Effector memory CD4-positive, alpha-beta T cell (primary cell): ENCODE data around the gene HELQ.
A peak's percentile ranks its signal among the peaks of the same experiment; 100 is the strongest.

Experiments
- DNase-seq, 3 donors: peaks; one replicate each; pipeline ENCODE4 v3.0.0-alpha.2; 2020
- H3K27ac ChIP-seq: 2 replicates; pipeline ENCODE4 v1.7.0; 2013; ENCODE audit warnings: mild to moderate bottlenecking, low read length, moderate library complexity; ENCODE audit not compliant: insufficient read depth, poor library complexity, severe bottlenecking
- H3K27me3 ChIP-seq: replicated peaks from 2 replicates; pipeline ENCODE4 v1.7.0; 2013; ENCODE audit warnings: mild to moderate bottlenecking, low read length; ENCODE audit not compliant: insufficient read depth, control insufficient read depth, poor library complexity, severe bottlenecking
- H3K36me3 ChIP-seq: 2 replicates; pipeline ENCODE4 v1.7.0; 2013; ENCODE audit warnings: mild to moderate bottlenecking, low read length, moderate library complexity; ENCODE audit not compliant: control insufficient read depth, insufficient read depth
- H3K4me1 ChIP-seq: 2 replicates; pipeline ENCODE4 v1.7.0; 2013; ENCODE audit warnings: low read length, mild to moderate bottlenecking; ENCODE audit not compliant: control insufficient read depth, insufficient read depth, poor library complexity, severe bottlenecking
- H3K4me3 ChIP-seq: 2 replicates; pipeline ENCODE4 v1.7.0; 2013; ENCODE audit warnings: low read length, low read depth, mild to moderate bottlenecking; ENCODE audit not compliant: insufficient read depth, poor library complexity, severe bottlenecking
- H3K9me3 ChIP-seq: 2 replicates; pipeline ENCODE4 v1.7.0; 2013; ENCODE audit warnings: mild to moderate bottlenecking, low read length, moderate library complexity; ENCODE audit not compliant: control insufficient read depth

HELQ gene

GRCh38 chr4:83489711-83490326 lies 34.2 kb upstream of the HELQ start:
- Histone ChIP-seq H3K27me3 (no peaks in the 10 kb centered on the region), H3K36me3 (no peaks in the 10 kb centered on the region), H3K9me3 (no peaks in the 10 kb centered on the region), H3K27ac (no peak overlapping the region), H3K4me3 (no peak overlapping the region), H3K4me1 (peaks cover 5% of the 10 kb centered on the region)
- no peak for DNase-seq

GRCh38 chr4:83486457-83487129 lies 31.0 kb upstream of the HELQ start:
- Histone ChIP-seq H3K27ac (no peak overlapping the region), H3K4me1 (peaks cover 5% of the 10 kb centered on the region), H3K9me3 (no peaks in the 10 kb centered on the region), H3K36me3 (no peaks in the 10 kb centered on the region), H3K27me3 (no peaks in the 10 kb centered on the region), H3K4me3 (no peak overlapping the region)
- no peak for DNase-seq

DNA sequence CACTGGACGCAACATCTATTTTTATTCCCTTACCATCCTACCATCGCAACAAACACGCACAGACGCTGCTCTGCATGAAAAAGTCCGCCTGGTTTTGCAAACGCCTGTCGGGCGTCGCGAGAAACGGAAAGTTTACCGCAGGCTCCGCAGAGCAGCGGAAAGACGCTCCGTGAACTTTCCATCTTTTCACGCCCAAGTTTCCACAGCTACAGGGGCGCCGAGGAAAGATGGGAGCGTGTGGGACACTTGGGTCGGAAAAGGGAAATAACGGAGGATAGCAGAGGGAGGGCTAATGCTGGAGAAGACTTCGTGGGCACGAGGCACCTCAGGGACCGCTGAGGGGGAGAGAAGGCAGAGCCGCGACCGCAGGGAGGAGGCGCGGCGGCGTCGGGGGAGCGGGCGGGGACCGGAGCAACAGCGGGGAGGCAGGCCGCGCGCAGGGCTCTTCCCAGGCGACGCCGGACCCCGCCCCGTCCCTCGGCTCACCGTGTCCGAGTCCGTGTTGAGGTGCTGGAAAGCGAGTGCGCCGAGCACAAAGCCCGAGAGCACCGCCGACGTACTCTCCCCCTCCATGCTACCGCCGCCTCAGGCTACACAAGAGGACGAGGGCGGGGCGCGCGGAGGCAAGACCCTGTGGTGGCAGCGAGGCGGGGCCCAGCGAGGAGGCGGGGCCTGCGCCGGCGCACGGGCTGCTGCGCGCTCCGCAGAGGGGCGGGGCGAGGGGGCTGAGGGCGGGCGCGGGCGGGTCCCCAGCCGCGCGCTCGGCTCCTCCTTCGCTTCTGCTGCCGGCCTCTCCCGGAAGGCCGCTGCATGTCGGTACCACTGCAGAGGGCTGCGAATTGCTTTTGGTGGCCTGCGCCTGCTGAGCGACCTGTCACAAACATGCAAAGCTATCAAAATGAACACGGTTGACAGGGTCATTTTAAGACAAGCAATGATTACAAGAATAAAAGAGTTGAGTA lies 29.2 kb upstream of the HELQ start, which contains the start of gene ABRAXAS1:
ABRAXAS1 (minus strand) TSS at position 601 of the 962 bp plus-strand sequence; CDS start at position 573, 28 bp downstream.
- Histone ChIP-seq H3K27ac (peak within 1 kb of the TSS; percentile 74), H3K9me3 (no peaks in the 10 kb centered on the region), H3K4me1 (peaks cover 5% of the 10 kb centered on the region), H3K4me3 (peak within 1 kb of the TSS; percentile 78), H3K36me3 (no peaks in the 10 kb centered on the region), H3K27me3 (no peaks in the 10 kb centered on the region)
- peak; percentile 87 to 93 (median 92) for DNase-seq

DNA sequence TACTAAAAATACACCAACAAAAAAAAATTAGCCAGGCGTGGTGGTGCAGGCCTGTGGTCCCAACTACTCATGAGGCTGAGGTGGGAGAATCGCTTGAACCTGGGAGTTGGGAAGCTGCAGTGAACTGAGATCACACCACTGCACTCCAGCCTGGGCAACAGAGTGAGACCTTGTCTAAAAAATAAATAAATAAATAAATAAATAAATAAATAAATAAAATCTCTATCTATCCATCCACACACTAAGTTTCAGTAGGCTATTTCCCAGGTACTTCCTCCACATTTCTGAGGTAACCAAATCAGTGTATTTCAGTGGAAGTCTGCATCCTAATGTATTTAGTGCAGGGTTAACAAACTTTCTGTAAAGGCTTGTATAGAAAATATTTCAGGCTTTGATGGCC lies 18.3 kb upstream of the HELQ start:
- no peak overlapping the region for H3K4me3 ChIP-seq
- peaks cover 12% of the 10 kb centered on the region for H3K36me3 ChIP-seq
- DNase-seq: no peak
- H3K27ac ChIP-seq: no peak overlapping the region
- no peaks in the 10 kb centered on the region for H3K9me3 ChIP-seq
- no peaks in the 10 kb centered on the region for H3K4me1 ChIP-seq
- no peaks in the 10 kb centered on the region for H3K27me3 ChIP-seq

GRCh38 chr4:83473423-83473822 lies 17.8 kb upstream of the HELQ start:
- no peak for DNase-seq
- Histone ChIP-seq H3K27me3 (no peaks in the 10 kb centered on the region), H3K27ac (no peak overlapping the region), H3K4me1 (no peaks in the 10 kb centered on the region), H3K36me3 (peaks cover 18% of the 10 kb centered on the region), H3K4me3 (no peak overlapping the region), H3K9me3 (no peaks in the 10 kb centered on the region)

DNA sequence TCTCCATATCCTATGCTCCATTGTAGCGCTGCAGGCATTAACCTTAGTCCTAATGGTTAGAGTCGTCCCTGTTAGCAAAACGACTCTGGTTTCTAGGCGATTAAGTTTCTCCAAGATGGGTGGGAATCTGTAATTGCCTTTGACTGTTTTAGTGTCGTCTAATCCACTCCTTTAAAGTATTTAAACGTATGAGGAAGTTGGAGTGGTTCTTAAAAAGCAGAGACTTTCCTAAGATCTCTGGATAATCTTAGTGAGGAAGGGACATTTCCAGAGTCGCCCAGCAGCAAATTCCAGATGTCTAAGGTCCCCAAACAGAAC lies 520 bp upstream of the HELQ start:
- DNase-seq: no peak
- Histone ChIP-seq H3K36me3 (peaks cover 24% of the 10 kb centered on the region), H3K4me3 (peak overlapping the region; percentile 92), H3K27ac (peak overlapping the region; percentile 99), H3K9me3 (no peaks in the 10 kb centered on the region), H3K27me3 (no peaks in the 10 kb centered on the region), H3K4me1 (peaks cover 10% of the 10 kb centered on the region)

DNA sequence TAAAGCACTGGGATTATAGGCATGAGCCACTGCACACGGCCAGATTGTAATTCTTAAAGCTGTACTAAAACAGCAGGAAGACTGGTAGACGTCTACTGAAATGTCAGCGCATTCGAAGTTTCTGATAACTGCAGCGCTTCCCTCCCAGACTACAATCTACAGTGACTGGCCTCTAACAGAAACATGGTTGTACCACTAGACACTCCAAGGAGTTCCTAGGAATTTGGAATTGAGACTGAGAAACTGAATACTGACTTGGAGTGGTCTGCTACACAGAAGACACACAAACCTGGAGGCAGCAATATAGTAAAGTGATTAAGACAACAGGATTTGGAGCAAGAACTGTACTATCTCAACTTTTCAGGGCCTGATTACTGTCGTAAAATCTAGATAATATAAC lies 937 bp downstream of the HELQ start:
- peaks cover 14% of the 10 kb centered on the region for H3K36me3 ChIP-seq

DNA sequence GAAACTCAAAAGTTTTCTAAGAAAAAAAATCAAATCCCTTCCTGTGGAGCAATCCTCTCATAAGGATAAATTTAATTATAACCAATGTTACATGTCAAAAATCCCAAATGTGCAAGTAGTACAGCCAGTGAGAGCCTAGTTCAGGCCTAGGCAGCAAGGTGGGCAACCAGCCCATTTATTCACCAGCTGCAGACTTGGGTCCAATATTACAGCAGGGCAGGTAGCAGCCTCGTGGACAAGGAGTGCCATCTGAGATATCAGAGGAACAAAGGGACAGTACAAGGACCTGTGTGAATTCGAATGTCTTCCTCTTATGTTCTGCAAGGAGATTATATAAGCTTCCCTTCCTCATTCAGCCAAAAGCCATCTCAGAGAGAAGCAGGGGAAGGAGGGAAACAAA lies 6.6 kb downstream of the HELQ start:
- H3K9me3 ChIP-seq: no peaks in the 10 kb centered on the region
- no peak for DNase-seq
- H3K27ac ChIP-seq: no peak overlapping the region
- H3K4me3 ChIP-seq: no peak overlapping the region
- peaks cover 22% of the 10 kb centered on the region for H3K36me3 ChIP-seq
- H3K27me3 ChIP-seq: no peaks in the 10 kb centered on the region
- peaks cover 3% of the 10 kb centered on the region for H3K4me1 ChIP-seq

More for the DNA sequence above, 937 bp downstream of the HELQ start:
- H3K27me3 ChIP-seq: no peaks in the 10 kb centered on the region
- H3K9me3 ChIP-seq: no peaks in the 10 kb centered on the region
- no peak for DNase-seq
- H3K27ac ChIP-seq: peak overlapping the region; percentile 99
- H3K4me1 ChIP-seq: peaks cover 10% of the 10 kb centered on the region
- H3K4me3 ChIP-seq: peak overlapping the region; percentile 92

DNA sequence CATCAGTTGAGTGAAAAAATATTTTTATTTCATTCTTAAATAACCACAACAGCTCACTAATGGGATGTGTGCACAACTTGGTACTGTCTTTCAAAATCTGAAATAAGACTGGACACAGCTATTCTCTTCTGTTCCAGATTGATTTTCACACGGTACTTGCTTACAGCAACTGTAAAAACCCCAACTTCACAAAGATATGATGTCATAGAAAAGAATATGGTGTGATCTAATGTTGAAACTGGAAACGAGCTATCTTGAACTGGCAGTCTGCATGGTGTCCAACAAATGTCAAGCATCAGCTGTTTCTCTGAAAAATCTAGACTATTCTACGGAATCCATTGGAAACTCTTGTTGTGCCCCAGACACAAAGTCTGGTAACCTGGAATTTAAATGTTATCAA lies 14.7 kb downstream of the HELQ start:
- Histone ChIP-seq H3K27ac (no peak overlapping the region), H3K4me3 (no peak overlapping the region), H3K36me3 (peaks cover 40% of the 10 kb centered on the region)

More for the DNA sequence above, 14.7 kb downstream of the HELQ start:
- no peak for DNase-seq
- no peaks in the 10 kb centered on the region for H3K4me1 ChIP-seq
- H3K9me3 ChIP-seq: no peaks in the 10 kb centered on the region
- no peaks in the 10 kb centered on the region for H3K27me3 ChIP-seq
